HG03457 (cell line): ENCODE results near the gene AGL.
"Not testable (repeated sequence)": the region's sequence is repeated elsewhere in the genome, so short reads cannot be mapped to it uniquely, and the experiment has no call there.

Source experiments
- ATAC-seq: cut with Tn5 transposase; IDR thresholded peaks from one replicate; pipeline ENCODE4 v1.9.1; 2021; ENCODE audit warnings: moderate number of reproducible peaks; ENCODE audit not compliant: unreplicated experiment

The AGL gene

GRCh38 chr1:99935534-99935933 lies 85.4 kb downstream of the AGL start:
- no peak for ATAC-seq

GRCh38 chr1:99936071-99936470 lies 85.9 kb downstream of the AGL start:
- ATAC-seq: no peak

- no peak for ATAC-seq
Measured at GRCh38 chr1:99942723-99943122, 92.6 kb downstream of the AGL start.

- no peak for ATAC-seq
Measured at GRCh38 chr1:99943223-99943794, 93.1 kb downstream of the AGL start.

GRCh38 chr1:99944192-99944591 lies 94.0 kb downstream of the AGL start:
- ATAC-seq: no peak

GRCh38 chr1:99945174-99945573 lies 95.0 kb downstream of the AGL start:
- no peak for ATAC-seq

GRCh38 chr1:99950486-99950885 lies 100.3 kb downstream of the AGL start:
- no peak for ATAC-seq

GRCh38 chr1:99952522-99952921 lies 102.4 kb downstream of the AGL start:
- ATAC-seq: no peak

GRCh38 chr1:99955375-99955774 lies 105.2 kb downstream of the AGL start:
- no peak for ATAC-seq

- no peak for ATAC-seq
Measured at GRCh38 chr1:99956755-99957154, 106.6 kb downstream of the AGL start.

GRCh38 chr1:99957818-99958217 lies 107.7 kb downstream of the AGL start:
- no peak for ATAC-seq

GRCh38 chr1:99959189-99959705 lies 109.1 kb downstream of the AGL start:
- not testable (repeated sequence) for ATAC-seq

GRCh38 chr1:99960260-99960659 lies 110.1 kb downstream of the AGL start:
- not testable (repeated sequence) for ATAC-seq

GRCh38 chr1:99963041-99963795 lies 113.1 kb downstream of the AGL start:
- no peak for ATAC-seq

- no peak for ATAC-seq
Measured at GRCh38 chr1:99964806-99965205, 114.6 kb downstream of the AGL start.

- no peak for ATAC-seq
Measured at GRCh38 chr1:99965646-99966375, 115.7 kb downstream of the AGL start.

- ATAC-seq: no peak
Measured at GRCh38 chr1:99968214-99968613, 118.1 kb downstream of the AGL start.

GRCh38 chr1:99969260-99969728 lies 119.1 kb downstream of the AGL start:
- no peak for ATAC-seq

GRCh38 chr1:99969729-99970621 lies 119.8 kb downstream of the AGL start, which contains the start of gene SLC35A3:
Gene SLC35A3, plus strand, starts transcription at chr1:99969996. Its CDS starts 23,559 bp downstream, at chr1:99993555.
- ATAC-seq: peak; percentile 89

- no peak for ATAC-seq
Measured at GRCh38 chr1:99970713-99971255, 120.6 kb downstream of the AGL start.
